Activated CD8-positive, alpha-beta memory T cell treated with anti-CD3 and anti-CD28 coated beads, Interleukin-2, amount 50 U/mL, for 1 hour (primary cell): ENCODE data around the gene DENND5A.
"Not testable (repeated sequence)": the region's sequence is repeated elsewhere in the genome, so short reads cannot be mapped to it uniquely, and the experiment has no call there.

Experiments
- DNase-seq: peaks from one replicate; pipeline ENCODE4 v3.0.0-alpha.2; 2020; ENCODE audit errors: extremely low read depth

The DENND5A gene

DNA sequence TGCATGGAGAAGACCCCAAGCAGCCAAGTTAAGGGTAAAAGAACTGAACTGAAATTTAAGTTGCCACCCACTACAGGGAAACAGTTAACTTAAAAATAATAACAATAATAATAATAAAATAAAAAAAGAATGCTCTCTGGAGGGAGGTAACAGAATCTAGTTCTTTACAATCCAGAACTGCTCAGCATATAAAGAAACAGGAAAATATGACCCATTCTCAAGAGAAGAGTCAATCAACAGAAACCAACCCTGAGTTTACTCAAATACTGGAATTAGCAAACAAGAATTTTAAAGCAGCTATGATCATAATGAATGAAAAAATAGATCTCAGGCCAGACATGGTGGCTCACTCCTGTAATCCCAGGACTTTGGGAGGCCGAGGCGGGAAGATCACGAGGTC is 53.8 kb downstream of the DENND5A start:
- DNase-seq = no peak

DNA sequence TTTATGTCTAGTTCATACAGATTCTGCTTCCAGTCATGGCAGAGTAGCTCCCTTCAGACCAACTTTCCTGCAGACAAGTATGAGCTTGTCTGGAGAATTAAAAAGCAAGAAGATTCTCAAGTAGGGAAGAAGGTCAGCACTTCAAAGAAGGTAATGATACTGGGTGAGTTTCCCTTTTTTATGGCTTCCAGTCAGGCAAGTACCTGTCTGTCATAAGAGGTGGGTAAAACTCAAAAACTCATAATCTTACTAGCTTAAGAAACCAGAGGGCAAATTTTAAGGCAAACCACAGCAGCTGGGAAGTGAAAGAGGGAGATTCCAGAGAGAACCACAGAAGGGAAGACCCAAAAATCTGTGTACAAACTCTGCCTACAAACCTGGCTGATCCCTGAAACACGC is 54.2 kb downstream of the DENND5A start:
- no peak for DNase-seq

GRCh38 chr11:9210224-9210921 is 54.8 kb downstream of the DENND5A start:
- DNase-seq = no peak

DNA sequence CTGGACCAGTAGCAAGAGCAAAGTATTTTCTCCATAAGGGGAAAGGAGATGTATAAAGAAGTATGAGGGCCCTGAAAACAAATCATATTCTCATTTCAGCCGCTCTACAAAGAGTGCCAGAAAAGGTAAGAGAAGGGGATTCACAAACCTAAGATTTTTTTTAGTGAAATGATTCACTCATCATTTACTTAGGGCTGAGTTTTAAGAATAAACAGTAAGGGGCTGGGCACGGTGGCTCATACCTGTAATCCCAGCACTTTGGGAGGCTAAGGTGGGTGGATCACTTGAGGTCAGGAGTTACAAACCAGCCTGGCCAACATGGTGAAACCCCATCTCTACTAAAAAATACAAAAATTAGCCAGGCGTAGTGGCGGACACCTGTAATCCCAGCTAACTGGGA is 55.5 kb downstream of the DENND5A start:
- not testable (repeated sequence) for DNase-seq

- no peak for DNase-seq
Observed at GRCh38 chr11:9208726-9209501, 56.2 kb downstream of the DENND5A start.

DNA sequence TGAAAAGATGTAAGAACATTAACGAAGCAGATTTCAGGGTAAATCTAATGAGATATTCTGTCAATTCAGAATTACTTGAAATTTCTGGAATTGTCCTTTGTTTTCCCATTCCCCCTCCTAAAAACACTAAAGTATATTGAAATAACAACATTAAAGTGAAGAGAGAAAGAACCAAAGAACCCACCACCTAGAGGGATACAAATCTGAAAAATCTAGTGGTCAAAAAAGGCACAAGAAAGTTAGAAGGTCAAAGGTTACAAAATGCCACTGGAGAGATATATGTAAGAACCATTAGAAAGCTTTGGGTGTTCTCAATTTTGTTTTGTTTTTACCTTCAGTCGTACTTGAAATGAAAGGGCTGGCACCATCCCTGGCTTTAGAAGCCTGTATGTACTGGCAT is 57.9 kb downstream of the DENND5A start:
- no peak for DNase-seq

- no peak for DNase-seq
Observed at GRCh38 chr11:9206496-9206895, 58.7 kb downstream of the DENND5A start.

GRCh38 chr11:9203691-9204311 is 61.3 kb downstream of the DENND5A start:
- DNase-seq = peak; percentile 0

DNA sequence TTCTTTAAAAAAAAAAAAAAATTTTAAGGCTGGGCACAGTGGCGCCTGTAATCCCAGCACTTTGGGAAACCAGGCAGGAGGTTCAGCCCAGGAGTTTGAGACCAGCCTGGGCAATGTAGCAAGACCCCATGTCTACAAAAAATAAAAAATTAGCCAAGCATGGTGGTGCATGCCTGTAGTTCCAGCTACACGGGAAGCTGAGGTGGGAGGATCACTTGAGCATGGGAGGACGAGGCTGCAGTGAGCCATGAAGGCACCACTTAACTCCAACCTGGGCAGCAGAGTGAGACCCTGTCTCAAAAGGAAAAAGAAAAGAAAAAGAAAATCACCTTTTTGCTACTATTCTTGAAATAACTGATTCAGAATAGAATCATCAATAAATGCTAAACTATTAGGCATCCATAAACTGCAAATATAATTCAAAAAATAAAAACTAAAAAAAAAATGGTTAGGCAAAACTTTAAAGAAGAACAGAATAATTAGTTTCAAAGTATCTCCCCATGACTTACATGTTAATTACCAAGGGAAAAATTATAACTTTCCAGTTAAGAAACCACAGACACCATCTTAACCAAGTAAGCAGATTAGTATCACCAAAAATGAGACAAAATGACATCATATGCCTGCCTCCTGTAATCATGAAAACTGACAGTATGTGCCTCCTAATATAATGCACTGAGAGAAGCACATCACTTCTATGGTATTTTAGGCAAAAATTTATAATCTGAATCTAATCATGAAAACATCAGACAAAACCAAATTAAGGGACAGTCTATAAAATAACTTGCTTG is 63.6 kb downstream of the DENND5A start:
- DNase-seq = no peak

- no peak for DNase-seq
Observed at GRCh38 chr11:9200471-9200870, 64.7 kb downstream of the DENND5A start.

- no peak for DNase-seq
Observed at GRCh38 chr11:9193316-9193715, 71.8 kb downstream of the DENND5A start.

GRCh38 chr11:9192561-9192960 is 72.6 kb downstream of the DENND5A start:
- DNase-seq = no peak

GRCh38 chr11:9190326-9191016 is 74.7 kb downstream of the DENND5A start:
- DNase-seq = not testable (repeated sequence)

GRCh38 chr11:9188860-9189259 is 76.3 kb downstream of the DENND5A start:
- not testable (repeated sequence) for DNase-seq

- DNase-seq = no peak
Observed at GRCh38 chr11:9187616-9188015, 77.5 kb downstream of the DENND5A start.

GRCh38 chr11:9184516-9184915 is 80.6 kb downstream of the DENND5A start:
- no peak for DNase-seq

- DNase-seq = no peak
Observed at GRCh38 chr11:9182180-9182871, 82.8 kb downstream of the DENND5A start.

GRCh38 chr11:9180784-9181183 is 84.4 kb downstream of the DENND5A start:
- DNase-seq = no peak

DNA sequence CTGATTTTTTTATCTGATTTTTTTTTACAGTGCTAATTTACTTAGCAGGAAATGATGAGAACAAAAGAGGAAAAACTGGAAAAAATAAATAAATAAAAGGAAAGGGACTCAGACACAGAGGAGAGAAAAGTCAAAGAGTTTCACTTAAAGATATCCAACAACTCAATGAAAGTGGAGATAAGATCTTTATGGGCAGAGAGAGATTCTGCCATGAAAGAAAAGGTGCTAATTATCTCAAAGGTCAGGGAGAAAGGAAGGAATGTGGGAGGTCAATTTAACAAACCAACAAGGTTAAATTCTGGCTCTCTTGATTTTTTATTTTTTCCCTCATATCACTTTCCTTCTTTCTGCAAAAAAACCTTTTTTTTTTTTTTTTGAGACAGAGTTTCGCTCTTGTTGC is 86.0 kb downstream of the DENND5A start:
- DNase-seq = no peak

- DNase-seq = no peak
Observed at GRCh38 chr11:9178716-9179115, 86.4 kb downstream of the DENND5A start.
